DMS114 treated with DMSO at 0.1 percent for 48 hours (cell line): ENCODE data around the gene CDKN1C.

ENCODE experiments used
- DNase-seq: peaks from one replicate; lab custom pipeline; 2025; ENCODE audit not compliant: unreplicated experiment; lab: John Stamatoyannopoulos, UW

CDKN1C gene

DNA sequence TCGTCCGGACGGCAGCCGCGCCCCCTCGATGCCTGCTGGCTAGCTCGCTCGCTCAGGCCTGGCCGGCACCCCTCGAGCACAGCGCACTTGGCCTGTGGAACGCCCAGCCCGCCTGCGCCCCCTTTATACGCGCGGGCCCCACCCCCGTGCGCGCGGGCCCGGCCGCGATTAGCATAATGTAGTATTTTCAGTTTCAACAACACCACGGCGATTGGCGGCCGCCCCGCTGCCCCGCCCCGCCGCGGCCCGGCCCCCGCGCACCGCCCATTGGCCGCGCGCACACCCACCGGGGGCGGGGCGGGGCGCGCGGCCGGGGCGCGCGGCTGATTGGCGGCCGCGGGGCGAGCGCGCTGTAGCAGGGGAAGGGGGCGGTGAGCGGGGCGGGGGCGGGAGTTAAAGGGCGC lies at the start of gene CDKN1C:
Gene CDKN1C (minus strand): TSS at position 98 of the 404 bp plus-strand sequence. CDS start 319 bp downstream, outside the sequence.
- peak; percentile 32 for DNase-seq

- DNase-seq = no peak
Observed at GRCh38 chr11:2934611-2935239, 49.1 kb upstream of the CDKN1C start.

- no peak for DNase-seq
Observed at GRCh38 chr11:2934021-2934550, 48.5 kb upstream of the CDKN1C start.

- no peak for DNase-seq
Observed at GRCh38 chr11:2933375-2934020, 47.9 kb upstream of the CDKN1C start.

GRCh38 chr11:2932850-2933251 lies 47.3 kb upstream of the CDKN1C start:
- no peak for DNase-seq

GRCh38 chr11:2931771-2932738 lies 46.5 kb upstream of the CDKN1C start:
- DNase-seq = no peak

- DNase-seq = no peak
Observed at GRCh38 chr11:2931420-2931746, 45.8 kb upstream of the CDKN1C start.

DNA sequence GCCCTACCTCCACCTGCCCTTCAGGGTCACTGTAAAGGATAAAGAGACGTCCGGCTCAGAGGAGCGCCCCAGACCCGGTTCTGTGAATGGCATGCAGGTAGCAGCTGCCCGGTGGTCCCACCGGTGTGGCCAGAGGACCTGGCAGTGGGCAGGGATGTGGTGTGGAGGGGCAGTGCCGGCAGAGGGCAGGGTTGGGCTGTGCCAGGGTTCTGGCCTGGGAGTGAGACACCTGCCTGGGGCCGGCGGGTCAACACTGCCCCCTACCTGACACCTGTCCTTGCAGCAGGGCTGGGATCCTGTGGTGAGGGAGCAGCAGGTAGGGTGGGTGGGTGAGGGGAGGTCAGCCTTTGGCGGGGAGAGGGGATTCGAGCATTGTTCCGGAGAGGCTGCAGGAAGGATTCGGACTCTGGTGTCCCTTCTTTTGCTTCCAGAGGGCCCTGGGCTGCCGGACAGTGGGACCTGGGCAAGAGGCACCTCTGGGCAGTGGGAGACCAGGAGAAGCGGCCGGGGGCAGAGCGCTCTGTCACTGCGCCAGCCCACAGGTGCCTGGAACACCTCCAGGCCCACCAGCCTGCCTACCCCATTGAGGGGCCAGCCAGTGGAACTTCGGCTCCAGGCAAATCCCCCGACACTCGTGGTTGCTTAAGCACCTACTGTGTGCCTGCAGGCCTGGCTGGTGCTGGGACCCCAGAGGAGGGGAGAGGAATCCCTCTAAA lies 45.3 kb upstream of the CDKN1C start:
- DNase-seq = no peak

GRCh38 chr11:2929950-2930703 lies 44.6 kb upstream of the CDKN1C start:
- DNase-seq = no peak

DNA sequence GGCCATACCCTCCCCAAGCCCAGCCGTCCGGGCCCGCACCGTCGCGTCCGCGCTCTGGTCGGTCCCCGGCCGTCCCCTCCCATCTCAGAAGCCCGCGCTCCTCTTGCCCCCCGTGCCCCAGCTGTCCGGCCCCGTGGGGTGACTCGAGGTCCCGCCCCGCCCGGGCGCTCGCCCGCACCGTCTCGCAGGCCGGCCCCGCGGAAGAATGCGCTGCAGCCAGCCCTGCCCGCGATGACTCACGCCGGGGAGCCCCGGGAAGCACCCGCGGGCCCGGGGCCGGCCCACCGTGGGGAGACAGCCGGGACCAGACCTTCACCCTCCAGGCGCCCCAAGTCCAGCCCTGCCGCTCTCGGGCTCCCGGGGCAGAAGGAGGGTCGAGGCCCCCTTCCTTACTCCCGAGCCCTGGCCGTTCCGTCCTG lies 44.0 kb upstream of the CDKN1C start:
- no peak for DNase-seq

DNA sequence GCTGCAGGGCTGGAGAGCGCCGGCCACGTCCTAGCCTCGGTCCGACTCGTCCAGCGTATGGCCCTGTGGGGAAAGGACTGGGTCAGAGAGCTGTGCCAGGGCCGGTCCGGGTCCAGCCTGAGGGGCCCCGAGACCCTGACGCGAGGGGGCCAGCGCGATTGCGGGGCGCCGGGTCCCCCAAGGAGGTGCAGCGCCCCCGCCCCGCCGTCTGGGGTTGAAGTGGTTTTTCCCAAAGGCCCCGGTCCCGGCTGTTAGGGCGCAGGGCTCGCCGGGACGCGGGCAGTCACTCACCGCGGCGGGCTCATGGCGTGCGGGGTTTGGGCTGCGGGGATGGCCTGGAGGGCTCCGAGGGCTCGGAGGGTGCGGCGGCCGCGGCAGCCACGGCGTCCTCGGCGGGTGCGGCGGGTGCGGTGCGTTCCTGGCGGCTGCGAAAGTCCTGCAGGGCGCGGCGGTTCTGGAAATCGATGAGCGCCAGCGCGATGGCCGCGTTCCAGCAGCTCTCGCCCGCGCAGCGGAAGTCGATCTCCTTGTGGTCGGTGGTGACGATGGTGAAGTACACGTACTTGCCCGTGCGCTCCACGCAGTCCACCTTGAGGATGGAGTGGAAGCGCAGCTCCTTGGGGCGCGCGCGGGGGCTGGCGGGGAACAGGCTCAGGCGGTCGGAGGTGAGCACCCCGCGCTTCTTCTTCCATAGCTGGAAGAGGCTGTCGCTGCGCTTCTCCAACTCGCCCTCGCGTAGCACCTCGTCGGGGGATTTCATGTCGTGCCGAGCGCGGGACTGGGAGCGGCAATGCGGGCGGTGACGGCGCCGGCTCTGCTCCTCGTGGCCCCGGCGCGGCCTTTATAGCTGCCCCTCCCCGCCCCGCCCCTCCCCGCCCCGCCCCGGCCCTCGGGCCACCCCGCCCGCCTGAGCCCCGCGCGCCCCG lies 43.3 kb upstream of the CDKN1C start, which contains the start of gene PHLDA2:
Gene PHLDA2 (minus strand): TSS at position 816 of the 926 bp plus-strand sequence. CDS start 56 bp downstream, at position 760.
- no peak for DNase-seq

- no peak for DNase-seq
Observed at GRCh38 chr11:2927851-2928604, 42.5 kb upstream of the CDKN1C start.

DNA sequence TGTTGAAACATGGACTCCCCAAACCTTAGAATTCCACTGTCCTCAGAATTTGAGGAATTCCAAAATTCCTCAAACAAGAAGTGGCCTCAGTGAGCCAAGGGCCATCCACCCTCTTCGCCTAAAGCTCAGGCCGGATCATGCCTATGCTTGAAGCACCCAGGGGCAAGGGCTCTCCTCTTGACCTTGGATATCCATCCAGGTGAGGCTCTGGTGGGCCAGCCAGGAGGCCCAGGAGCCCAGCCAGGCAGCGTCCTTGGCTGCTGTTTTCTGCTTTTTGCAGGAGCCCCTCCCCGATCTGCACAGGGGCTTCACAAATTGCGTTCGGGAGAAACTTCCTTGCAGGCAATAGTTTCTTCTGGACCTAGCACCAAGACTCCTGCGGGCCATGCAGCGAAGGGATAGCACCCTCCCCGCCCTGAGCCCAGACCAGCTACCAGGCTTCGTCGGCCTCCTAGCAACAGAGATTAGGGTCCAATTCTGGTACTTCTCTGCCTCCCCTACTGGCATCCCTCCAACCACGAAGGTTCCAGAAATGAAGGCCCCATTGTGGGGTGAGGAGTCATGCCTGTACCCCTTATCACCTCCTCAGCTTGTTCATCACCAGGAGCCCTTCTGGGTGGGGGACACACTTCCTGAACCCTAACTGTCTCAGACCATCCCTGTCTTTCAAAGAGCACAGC lies 41.7 kb upstream of the CDKN1C start:
- DNase-seq = no peak

GRCh38 chr11:2926611-2927051 lies 41.1 kb upstream of the CDKN1C start:
- no peak for DNase-seq

DNA sequence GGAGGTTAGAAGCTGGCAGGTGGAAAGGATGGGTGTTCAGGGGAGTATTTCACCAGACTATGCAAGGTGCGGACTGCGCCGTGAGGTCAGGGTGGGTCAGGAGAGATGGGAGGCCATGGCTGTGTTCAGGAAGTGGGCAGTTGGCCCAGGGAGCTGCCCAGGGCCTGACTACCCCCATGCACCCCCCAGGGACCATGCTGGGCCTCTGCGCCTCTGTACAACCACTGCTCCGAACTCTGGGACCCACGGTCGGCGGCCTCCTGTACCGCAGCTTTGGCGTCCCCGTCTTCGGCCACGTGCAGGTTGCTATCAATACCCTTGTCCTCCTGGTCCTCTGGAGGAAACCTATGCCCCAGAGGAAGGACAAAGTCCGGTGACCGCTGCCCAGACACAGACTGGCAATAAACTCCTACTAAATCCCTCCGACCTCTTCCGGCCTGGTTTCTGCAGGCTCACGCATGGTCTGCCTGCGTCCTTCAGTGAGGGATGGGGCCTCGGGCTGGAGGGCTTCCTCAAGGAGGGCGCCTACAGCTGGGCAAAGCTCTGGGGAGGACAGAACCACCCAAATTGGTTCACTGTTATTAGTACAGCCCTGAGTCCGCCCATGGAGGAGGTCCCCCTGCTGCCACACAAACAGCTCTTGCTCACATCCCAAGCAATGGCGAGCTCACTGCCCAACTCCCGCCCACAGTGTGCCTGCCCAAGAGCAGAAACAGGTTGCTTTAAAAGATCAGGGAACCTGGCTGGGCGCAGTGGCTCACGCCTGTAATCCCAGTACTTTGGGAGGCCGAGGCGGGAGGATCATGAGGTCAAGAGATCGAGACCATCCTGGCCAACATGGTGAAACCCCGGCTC lies 39.5 kb upstream of the CDKN1C start:
- no peak for DNase-seq

- DNase-seq = no peak
Observed at GRCh38 chr11:2924381-2924780, 38.8 kb upstream of the CDKN1C start.
